NCI-H1436 treated with DMSO at 0.1 percent for 48 hours (cell line): ENCODE data around the gene STYXL2.

ENCODE experiments used
- DNase-seq: peaks from one replicate; lab custom pipeline; 2025; lab: John Stamatoyannopoulos, UW

Gene STYXL2

GRCh38 chr1:167136806-167137205 is 42.9 kb downstream of the STYXL2 start:
- no peak for DNase-seq

- no peak for DNase-seq
Observed at GRCh38 chr1:167137332-167137781, 43.5 kb downstream of the STYXL2 start.

GRCh38 chr1:167137793-167138510 is 44.1 kb downstream of the STYXL2 start:
- no peak for DNase-seq

GRCh38 chr1:167138703-167139102 is 44.8 kb downstream of the STYXL2 start:
- DNase-seq: no peak

- no peak for DNase-seq
Observed at GRCh38 chr1:167141963-167142362, 48.1 kb downstream of the STYXL2 start.
